ENCODE data around the gene ALB. TPM values are rescaled to one million over a fixed set of nuclear protein-coding genes. Genes with fewer than 3 reads are reported as not detected.

Gene ALB
- total RNA-seq, 4 donors from 2014 or later: 0.32 TPM; not detected in 3

GRCh38 chr4:73454920-73455319 is 50.8 kb downstream of the ALB start:
- Histone ChIP-seq H3K4me3 (no peak overlapping the region), H3K36me3 (no peaks in the 10 kb centered on the region), H3K27ac (replicated peaks in 1 of 4) (no peak overlapping the region), H3K9me3 (no peaks in the 10 kb centered on the region), H3K27me3 (no peaks in the 10 kb centered on the region), H3K4me1 (no peaks in the 10 kb centered on the region)
- no peak for DNase-seq (ENCODE audit: extremely low spot score)
- WGBS: 89% methylated on average over 3 of the region's 3 CpGs
- TF ChIP-seq POLR2AphosphoS5 (IDR thresholded peaks at IDR 0.05): no peak
- no peak for TF ChIP-seq POLR2A (IDR thresholded peaks at IDR 0.05; ENCODE audit: low read depth)
- TF ChIP-seq EP300 (IDR thresholded peaks at IDR 0.05): no peak
- no peak for TF ChIP-seq CTCF (IDR thresholded peaks at IDR 0.05)
- intact Hi-C loops (cut with DNase I): no loop called here

GRCh38 chr4:73456177-73457022 is 52.3 kb downstream of the ALB start:
- no peaks in the 10 kb centered on the region for H3K4me1 ChIP-seq
- no peak overlapping the region for H3K27ac ChIP-seq (replicated peaks in 1 of 4)
- intact Hi-C loops (cut with DNase I): no loop called here
- H3K36me3 ChIP-seq: no peaks in the 10 kb centered on the region
- no peak for TF ChIP-seq POLR2A (IDR thresholded peaks at IDR 0.05; ENCODE audit: low read depth)
- TF ChIP-seq CTCF (IDR thresholded peaks at IDR 0.05): no peak
- TF ChIP-seq POLR2AphosphoS5 (IDR thresholded peaks at IDR 0.05): no peak
- no peak for TF ChIP-seq EP300 (IDR thresholded peaks at IDR 0.05)
- no peaks in the 10 kb centered on the region for H3K9me3 ChIP-seq
- no peak for DNase-seq (ENCODE audit: extremely low spot score)
- 93% methylated on average over 4 of the region's 5 CpGs for WGBS
- H3K4me3 ChIP-seq: no peak overlapping the region
- H3K27me3 ChIP-seq: no peaks in the 10 kb centered on the region

GRCh38 chr4:73458184-73459047 is 54.3 kb downstream of the ALB start:
- Histone ChIP-seq H3K9me3 (no peaks in the 10 kb centered on the region), H3K27me3 (no peaks in the 10 kb centered on the region), H3K27ac (replicated peaks in 1 of 4) (no peak overlapping the region), H3K4me3 (no peak overlapping the region), H3K4me1 (no peaks in the 10 kb centered on the region), H3K36me3 (no peaks in the 10 kb centered on the region)
- 75% methylated on average over 4 of the region's 4 CpGs for WGBS
- TF ChIP-seq EP300 (IDR thresholded peaks at IDR 0.05) (no peak), POLR2AphosphoS5 (IDR thresholded peaks at IDR 0.05) (no peak), POLR2A (IDR thresholded peaks at IDR 0.05; ENCODE audit: low read depth) (no peak), CTCF (IDR thresholded peaks at IDR 0.05) (no peak)
- no peak for DNase-seq (ENCODE audit: extremely low spot score)
- intact Hi-C loops (cut with DNase I): no loop called here

- Histone ChIP-seq H3K27me3 (no peaks in the 10 kb centered on the region), H3K9me3 (no peaks in the 10 kb centered on the region), H3K4me3 (no peak overlapping the region), H3K36me3 (no peaks in the 10 kb centered on the region), H3K27ac (replicated peaks in 1 of 4) (no peak overlapping the region), H3K4me1 (no peaks in the 10 kb centered on the region)
- TF ChIP-seq POLR2A (IDR thresholded peaks at IDR 0.05; ENCODE audit: low read depth): no peak
- intact Hi-C loops (cut with DNase I): no loop called here
- no peak for DNase-seq (ENCODE audit: extremely low spot score)
- WGBS: 65% methylated on average over 3 of the region's 3 CpGs
These were observed 54.9 kb downstream of the ALB start for GRCh38 chr4:73459048-73459421.

GRCh38 chr4:73460913-73461522 is 56.9 kb downstream of the ALB start:
- intact Hi-C loops (cut with DNase I): no loop called here
- no peaks in the 10 kb centered on the region for H3K4me1 ChIP-seq
- no peaks in the 10 kb centered on the region for H3K36me3 ChIP-seq
- no peaks in the 10 kb centered on the region for H3K9me3 ChIP-seq
- 86% methylated on average over 4 of the region's 4 CpGs for WGBS
- no peak for DNase-seq (ENCODE audit: extremely low spot score)
- no peak overlapping the region for H3K27ac ChIP-seq (replicated peaks in 1 of 4)
- H3K27me3 ChIP-seq: no peaks in the 10 kb centered on the region
- H3K4me3 ChIP-seq: no peak overlapping the region
- TF ChIP-seq CTCF (IDR thresholded peaks at IDR 0.05) (no peak), POLR2A (IDR thresholded peaks at IDR 0.05; ENCODE audit: low read depth) (no peak), POLR2AphosphoS5 (IDR thresholded peaks at IDR 0.05) (no peak), EP300 (IDR thresholded peaks at IDR 0.05) (no peak)

Measured in esophagus muscularis mucosa (tissue), 4 donors.